ENCODE data around the gene MKX. TPM values are rescaled to one million over a fixed set of nuclear protein-coding genes. Genes with fewer than 3 reads are reported as not detected.
A peak's percentile ranks its signal among the peaks of the same experiment; 100 is the strongest.

MKX gene
- total and polyA plus RNA-seq, 4 donors, result 0.50 to 3.5 (median 1.4) TPM

- DNase-seq (peak in 2 of 3 donors; percentile 10 to 49), ATAC-seq (ENCODE audit: insufficient read depth, low FRiP score) (no peak)
- H3K4me3 ChIP-seq, result no peak overlapping the region
- no peak overlapping the region for H3K27ac ChIP-seq (ENCODE audit: low read depth in 1 of 2, low read length in 1 of 2)
- no peak overlapping the region for H3K9ac ChIP-seq (ENCODE audit: insufficient read depth in 1 of 2, low read length in 2 of 2)
- TF ChIP-seq CTCF (IDR thresholded peaks at IDR 0.05; ENCODE audit: control extremely low read depth, extremely low read depth), result no peak
- WGBS, 2 donors, result 71 to 75% methylated on average over 3 of the region's 3 CpGs
- no peaks in the 10 kb centered on the region for H3K36me3 ChIP-seq (ENCODE audit: control insufficient read depth in 4 of 4, insufficient read depth in 4 of 4, low read length in 4 of 4)
- peaks cover 0 to 4% (median under 1%) of the 10 kb centered on the region in 4 donors for H3K9me3 ChIP-seq (ENCODE audit: control insufficient read depth in 4 of 4, insufficient read depth in 3 of 4, low read length in 3 of 4)
- H3K4me1 ChIP-seq (ENCODE audit: control insufficient read depth in 5 of 5, insufficient read depth in 5 of 5, low read length in 5 of 5), result peaks cover 0 to 2% (median 0%) of the 10 kb centered on the region in 5 donors
- no peaks in the 10 kb centered on the region for H3K27me3 ChIP-seq (ENCODE audit: control insufficient read depth in 3 of 3, insufficient read depth in 3 of 3, low read length in 2 of 3)
Observed at GRCh38 chr10:27638071-27638750, 107.4 kb downstream of the MKX start.

- H3K4me1 ChIP-seq (ENCODE audit: control insufficient read depth in 5 of 5, insufficient read depth in 5 of 5, low read length in 5 of 5), result no peaks in the 10 kb centered on the region
- H3K9ac ChIP-seq (ENCODE audit: insufficient read depth in 1 of 2, low read length in 2 of 2), result no peak overlapping the region
- no peaks in the 10 kb centered on the region for H3K27me3 ChIP-seq (ENCODE audit: control insufficient read depth in 3 of 3, insufficient read depth in 3 of 3, low read length in 2 of 3)
- ATAC-seq (ENCODE audit: insufficient read depth, low FRiP score) (no peak), DNase-seq (no peak)
- no peaks in the 10 kb centered on the region for H3K36me3 ChIP-seq (ENCODE audit: control insufficient read depth in 4 of 4, insufficient read depth in 4 of 4, low read length in 4 of 4)
- H3K27ac ChIP-seq (ENCODE audit: low read depth in 1 of 2, low read length in 1 of 2), result no peak overlapping the region
- TF ChIP-seq CTCF (IDR thresholded peaks at IDR 0.05; ENCODE audit: control extremely low read depth, extremely low read depth), result no peak
- 58 to 70% methylated on average over 2 of the region's 2 CpGs for WGBS, 2 donors
- no peak overlapping the region for H3K4me3 ChIP-seq
- H3K9me3 ChIP-seq (ENCODE audit: control insufficient read depth in 4 of 4, insufficient read depth in 3 of 4, low read length in 3 of 4), result peaks cover 0 to 4% (median under 1%) of the 10 kb centered on the region in 4 donors
Observed at GRCh38 chr10:27637601-27638000, 108.0 kb downstream of the MKX start.

GRCh38 chr10:27636816-27637215, 108.8 kb downstream of the MKX start:
- no peak for DNase-seq
- 97 to 98% methylated on average over 1 of the region's 1 CpG for WGBS, 2 donors
- Histone ChIP-seq H3K4me1 (ENCODE audit: control insufficient read depth in 5 of 5, insufficient read depth in 5 of 5, low read length in 5 of 5) (no peaks in the 10 kb centered on the region), H3K4me3 (no peak overlapping the region), H3K36me3 (ENCODE audit: control insufficient read depth in 4 of 4, insufficient read depth in 4 of 4, low read length in 4 of 4) (no peaks in the 10 kb centered on the region), H3K27ac (ENCODE audit: low read depth in 1 of 2, low read length in 1 of 2) (no peak overlapping the region), H3K27me3 (ENCODE audit: control insufficient read depth in 3 of 3, insufficient read depth in 3 of 3, low read length in 2 of 3) (no peaks in the 10 kb centered on the region), H3K9ac (ENCODE audit: insufficient read depth in 1 of 2, low read length in 2 of 2) (no peak overlapping the region), H3K9me3 (ENCODE audit: control insufficient read depth in 4 of 4, insufficient read depth in 3 of 4, low read length in 3 of 4) (peaks cover 0 to 2% (median 0%) of the 10 kb centered on the region in 4 donors)
- TF ChIP-seq CTCF (IDR thresholded peaks at IDR 0.05; ENCODE audit: control extremely low read depth, extremely low read depth), result no peak
- no peak for ATAC-seq (ENCODE audit: insufficient read depth, low FRiP score)

All from lung (tissue), 12 donors.